H1 (cell line): Measurements from ENCODE around the gene MPZL3. TPM values are rescaled to one million over a fixed set of nuclear protein-coding genes. Genes with fewer than 3 reads are reported as not detected.

ENCODE experiments used
- CTCF ChIA-PET: fragments of 300-600 bp; sonication (Branson Sonifier 250); formaldehyde crosslinking; loops from one replicate; lab custom pipeline; 2021; ENCODE audit not compliant: partially characterized antibody; lab: Charles Lee
- POLR2A ChIA-PET: fragments of 300-600 bp; sonication (Branson Sonifier 250); formaldehyde crosslinking; loops from one replicate; lab custom pipeline; 2021; ENCODE audit warnings: inconsistent platforms; ENCODE audit not compliant: partially characterized antibody; lab: Charles Lee
- DNase-seq, 2 experiments: peaks; one replicate each; pipeline versions ENCODE4 v3.0.0 to v3.0.0-alpha.2; 2010 to 2022; ENCODE audit warnings: low spot score in 2 of 2, low read depth in 1 of 2, mixed read lengths in 1 of 2
- FAIRE-seq: peaks from 2 replicates; lab custom pipeline; 2011; peaks lifted over from hg19 to GRCh38; lab: Jason Lieb, UNC
- H2AFZ ChIP-seq: 2 replicates; pipeline ENCODE4 v1.8.1; 2012; ENCODE audit warnings: low read length, inconsistent platforms
- H2AK5ac ChIP-seq: 2 replicates; pipeline ENCODE4 v1.6.1; 2013; ENCODE audit warnings: low read depth, low read length
- H2BK120ac ChIP-seq: replicated peaks from 2 replicates; pipeline ENCODE3; 2013; ENCODE audit warnings: low read depth, low read length, inconsistent platforms
- H2BK12ac ChIP-seq: 2 replicates; pipeline ENCODE4 v1.6.1; 2013; ENCODE audit warnings: low read depth, low read length
- H2BK15ac ChIP-seq: 2 replicates; pipeline ENCODE4 v1.6.1; 2013; ENCODE audit warnings: low read length
- H2BK20ac ChIP-seq: 2 replicates; pipeline ENCODE4 v1.6.1; 2013; ENCODE audit warnings: low read length
- H2BK5ac ChIP-seq: 2 replicates; pipeline ENCODE4 v1.6.1; 2013; ENCODE audit warnings: low read depth, low read length
- H3K14ac ChIP-seq: 2 replicates; pipeline ENCODE4 v1.6.1; 2013; ENCODE audit warnings: inconsistent platforms; ENCODE audit not compliant: insufficient read length
- H3K18ac ChIP-seq: 2 replicates; pipeline ENCODE4 v1.6.1; 2013; ENCODE audit warnings: low read length; ENCODE audit errors: extremely low read depth
- H3K23ac ChIP-seq: 2 replicates; pipeline ENCODE4 v1.6.1; 2013; ENCODE audit warnings: inconsistent platforms; ENCODE audit not compliant: insufficient read length
- H3K23me2 ChIP-seq: 2 replicates; pipeline ENCODE4 v1.6.1; 2013; ENCODE audit warnings: low read depth, low read length
- H3K27ac ChIP-seq: 2 replicates; pipeline ENCODE4 v1.6.1; 2011; ENCODE audit warnings: low read depth, low read length, inconsistent platforms
- H3K27me3 ChIP-seq, 4 experiments: replicated peaks in 1 of 4; 1 replicate in 1 of 4; 2 replicates in 3 of 4; pipeline versions ENCODE4 v1.6.1 to v1.8.1; 2011 to 2013; ENCODE audit warnings: low read length in 3 of 4, mild to moderate bottlenecking in 3 of 4, inconsistent platforms in 2 of 4, mixed read lengths in 2 of 4, moderate library complexity in 1 of 4; ENCODE audit not compliant: control insufficient read depth in 3 of 4, insufficient read depth in 3 of 4; ENCODE audit errors: extremely low read depth in 1 of 4
- H3K36me3 ChIP-seq, 4 experiments: 2 replicates each; pipeline versions ENCODE4 v1.6.1 to v1.8.1; 2011 to 2013; ENCODE audit warnings: mild to moderate bottlenecking in 4 of 4, low read length in 3 of 4, moderate library complexity in 2 of 4, control low read depth in 1 of 4, inconsistent platforms in 1 of 4; ENCODE audit not compliant: insufficient read depth in 4 of 4, control insufficient read depth in 2 of 4
- H3K4ac ChIP-seq: replicated peaks from 2 replicates; pipeline ENCODE3; 2013; ENCODE audit warnings: low read length, low read depth, mixed read lengths, inconsistent platforms; ENCODE audit not compliant: insufficient read length
- H3K4me1 ChIP-seq, 4 experiments: replicated peaks in 1 of 4; 1 replicate in 1 of 4; 2 replicates in 3 of 4; pipeline versions ENCODE4 v1.6.1 to v1.8.1; 2011 to 2013; ENCODE audit warnings: low read length in 3 of 4, inconsistent platforms in 2 of 4, mixed read lengths in 1 of 4; ENCODE audit not compliant: insufficient read depth in 4 of 4, control insufficient read depth in 3 of 4
- H3K4me2 ChIP-seq, 2 experiments: 2 replicates each; pipeline versions ENCODE4 v1.6.1 to v1.8.1; 2011 to 2013; ENCODE audit warnings: low read depth in 2 of 2, low read length in 2 of 2, control low read depth in 1 of 2, inconsistent platforms in 1 of 2, mild to moderate bottlenecking in 1 of 2; ENCODE audit not compliant: insufficient read depth in 1 of 2
- H3K4me3 ChIP-seq, 4 experiments: fragments of 200-600, 300-600 bp in 1 of 4; sonication (generic), shearing (Covaris generic), sonication (Bioruptor Twin) in 1 of 4; 2 replicates each; pipeline versions ENCODE4 v1.5.1 to v1.8.1; 2011 to 2016; ENCODE audit warnings: low read length in 4 of 4, low read depth in 3 of 4, control low read depth in 2 of 4, inconsistent platforms in 2 of 4, mild to moderate bottlenecking in 2 of 4, mixed read lengths in 1 of 4, moderate library complexity in 1 of 4; ENCODE audit not compliant: insufficient read depth in 2 of 4; ENCODE audit errors: extremely low read depth in 1 of 4
- H3K56ac ChIP-seq: replicated peaks from 2 replicates; pipeline ENCODE3; 2013; ENCODE audit warnings: low read depth, mild to moderate bottlenecking, mixed read lengths, low read length, inconsistent platforms; ENCODE audit not compliant: insufficient read length
- H3K79me1 ChIP-seq: 2 replicates; pipeline ENCODE4 v1.6.1; 2013; ENCODE audit warnings: low read depth, low read length, control low read depth
- H3K79me2 ChIP-seq, 2 experiments: 2 replicates each; pipeline versions ENCODE4 v1.6.1 to v1.8.1; 2012 to 2013; ENCODE audit warnings: low read length in 2 of 2, mild to moderate bottlenecking in 2 of 2, inconsistent platforms in 1 of 2; ENCODE audit not compliant: insufficient read depth in 2 of 2, control insufficient read depth in 1 of 2
- H3K9ac ChIP-seq, 4 experiments: replicated peaks in 1 of 4; 1 replicate in 1 of 4; 2 replicates in 3 of 4; pipeline versions ENCODE4 v1.6.1 to v1.8.1; 2011 to 2013; ENCODE audit warnings: low read depth in 3 of 4, low read length in 3 of 4, control low read depth in 2 of 4, mild to moderate bottlenecking in 2 of 4, moderate library complexity in 2 of 4, inconsistent platforms in 1 of 4; ENCODE audit errors: extremely low read depth in 1 of 4
- H3K9me3 ChIP-seq, 2 experiments: 2 replicates each; pipeline versions ENCODE4 v1.6.1 to v1.8.1; 2012 to 2013; ENCODE audit warnings: mild to moderate bottlenecking in 2 of 2, moderate library complexity in 2 of 2, control low read depth in 1 of 2, inconsistent platforms in 1 of 2, low read depth in 1 of 2, low read length in 1 of 2, mixed read lengths in 1 of 2; ENCODE audit not compliant: insufficient read depth in 2 of 2
- H4K20me1 ChIP-seq, 2 experiments: replicated peaks in 1 of 2; 2 replicates each; pipeline versions ENCODE3 to v1.8.1; 2011 to 2013; ENCODE audit warnings: inconsistent platforms in 2 of 2, low read length in 2 of 2, mild to moderate bottlenecking in 1 of 2; ENCODE audit not compliant: insufficient read depth in 2 of 2, control insufficient read depth in 1 of 2
- H4K5ac ChIP-seq: 2 replicates; pipeline ENCODE4 v1.6.1; 2013; ENCODE audit warnings: low read length, low read depth, mixed read lengths, inconsistent platforms; ENCODE audit not compliant: insufficient read length
- H4K8ac ChIP-seq: 2 replicates; pipeline ENCODE4 v1.8.0; 2013; ENCODE audit warnings: mild to moderate bottlenecking, moderate library complexity, low read length, inconsistent platforms; ENCODE audit not compliant: insufficient read depth; ENCODE audit errors: extremely low read depth
- H4K91ac ChIP-seq: replicated peaks from 2 replicates; pipeline ENCODE3; 2013; ENCODE audit warnings: low read length, mixed read lengths, inconsistent platforms; ENCODE audit not compliant: insufficient read length
- ASH2L ChIP-seq: fragments of 200-600, 300-600 bp; sonication (generic); IDR thresholded peaks from one replicate; pipeline ENCODE4 v1.7.1; 2017; ENCODE audit warnings: low read length
- CBX5 ChIP-seq: fragments of 300-800, 300-1000 bp; sonication (generic); IDR thresholded peaks from 2 replicates; pipeline ENCODE4 v1.7.1; 2016; ENCODE audit warnings: antibody characterized with exemption, low read length, low read depth
- CHD1 ChIP-seq: IDR thresholded peaks from 2 replicates; pipeline ENCODE4 v1.6.1; 2012; ENCODE audit warnings: low read depth, low read length, improper control_type of control experiment
- GTF2F1 ChIP-seq: IDR thresholded peaks from 2 replicates; pipeline ENCODE4 v1.6.1; 2012; ENCODE audit warnings: low read depth, low read length, improper control_type of control experiment, borderline replicate concordance
- NANOG ChIP-seq: IDR thresholded peaks from 2 replicates; pipeline ENCODE4 v1.6.1; 2011; ENCODE audit warnings: low read length, low read depth, mild to moderate bottlenecking, inconsistent platforms; ENCODE audit not compliant: insufficient read depth, poor library complexity, severe bottlenecking
- PHF8 ChIP-seq: fragments of 200-600 bp; sonication (generic); conservative IDR thresholded peaks from 2 replicates; pipeline ENCODE4 v1.7.1; 2012; ENCODE audit warnings: low read depth, mild to moderate bottlenecking, inconsistent platforms, low read length, moderate library complexity
- POLR2AphosphoS5 ChIP-seq: IDR thresholded peaks from 2 replicates; pipeline ENCODE4 v1.6.1; 2011; ENCODE audit warnings: low read depth, low read length
- TCF12 ChIP-seq: IDR thresholded peaks from 2 replicates; pipeline ENCODE4 v1.6.1; 2011; ENCODE audit warnings: low read depth, mild to moderate bottlenecking, low read length
- YY1 ChIP-seq: IDR thresholded peaks from 2 replicates; pipeline ENCODE4 v1.6.1; 2011; ENCODE audit warnings: low read depth, mild to moderate bottlenecking, low read length
- ZNF274 ChIP-seq: IDR thresholded peaks from 2 replicates; pipeline ENCODE4 v1.7.0; 2012; ENCODE audit warnings: low read length, borderline replicate concordance; ENCODE audit errors: extremely low read depth
- WGBS, 2 experiments: shearing (Covaris generic) in 1 of 2; methylation state at CpG; one replicate each; pipeline versions ENCODE4 v1.1.6 to v1.1.7; 2013 to 2015; ENCODE audit warnings: low lambda C conversion rate in 2 of 2, mixed read lengths in 2 of 2, inconsistent platforms in 1 of 2, low coverage in 1 of 2, missing lambda C conversion rate in 1 of 2; ENCODE audit not compliant: insufficient replicate concordance in 2 of 2, insufficient coverage in 1 of 2, insufficient read length in 1 of 2; ENCODE audit errors: extremely low coverage in 1 of 2, missing lambda C conversion rate in 1 of 2; 5-methylcytosine and 5-hydroxymethylcytosine counted together
- polyA plus RNA-seq, 7 experiments: library from polyadenylated mRNA; depleted of rRNA in 3 of 7; stranded (reverse) in 5 of 7; unstranded in 2 of 7; fragments of >200 nt in 5 of 7; fragments of 200-250 nt in 2 of 7; gene quantifications; 1 replicate in 5 of 7; 2 replicates in 1 of 7; 4 replicates in 1 of 7; pipeline versions ENCODE4 v1.2.1 to v1.2.3, GENCODE V29; 2011 to 2013; ENCODE audit warnings: missing spikeins in 2 of 7, mixed read lengths in 2 of 7
- total RNA-seq: library from RNA; stranded (reverse); fragmentation: NEBNext Ultra II Directional; extraction: Animal tissue kit (Norgen Biotek cat#: 25700); gene quantifications from 2 replicates; pipeline ENCODE4 v1.2.1, GENCODE V29; 2021
- TF ChIP-seq, protein P1 (sequence below), 3 experiments: IDR thresholded peaks; 1 replicate in 2 of 3; 2 replicates in 1 of 3; pipeline versions ENCODE4 v1.5.1 to v1.6.1; 2011; ENCODE audit warnings: low read length in 3 of 3, mild to moderate bottlenecking in 3 of 3, inconsistent platforms in 2 of 3, low read depth in 1 of 3, moderate library complexity in 1 of 3; ENCODE audit not compliant: insufficient read depth in 1 of 3; ENCODE audit errors: control extremely low read depth in 1 of 3
- TF ChIP-seq, protein P2 (sequence below): IDR thresholded peaks from 2 replicates; pipeline ENCODE4 v1.6.1; 2012; ENCODE audit warnings: inconsistent platforms

The MPZL3 gene
- total and polyA plus RNA-seq, 2 of the 8 experiments (the other 6 are each of a cell fraction or from before 2014, with no cell fraction given), result 1.1 to 3.9 TPM

DNA sequence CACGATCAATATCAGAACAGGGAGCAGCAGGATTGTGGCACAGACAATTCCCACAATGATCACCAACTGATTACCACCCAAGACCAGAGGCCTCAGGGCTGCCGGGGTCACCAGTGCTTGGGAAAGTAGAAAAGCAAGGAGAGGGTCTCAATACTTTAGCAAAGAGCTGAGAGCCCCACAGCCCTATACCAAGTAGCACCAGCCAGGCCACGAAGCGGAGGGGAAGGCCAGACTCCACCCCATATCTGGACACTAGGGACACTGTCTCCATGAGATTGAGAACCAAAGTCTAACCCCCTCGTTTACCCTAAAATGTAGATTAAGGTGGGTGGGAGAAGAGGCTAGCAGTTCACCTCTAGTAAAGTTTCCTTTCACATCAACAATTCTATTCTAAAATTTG lies 51.7 kb downstream of the MPZL3 start:
- Histone ChIP-seq H3K27ac (no peak overlapping the region), H3K27me3 (peaks cover 0 to 1% (median 0%) of the 10 kb centered on the region in 4 experiments; a peak in 1 of 7 replicates), H3K56ac (no peak overlapping the region), H4K5ac (no peak overlapping the region), H2AK5ac (no peak overlapping the region), H4K8ac (no peak overlapping the region), H3K23ac (no peak overlapping the region), H3K4ac (no peak overlapping the region), H3K36me3 (no peaks in the 10 kb centered on the region), H2AFZ (no peak overlapping the region), H4K91ac (no peak overlapping the region), H3K14ac (no peak overlapping the region), H3K4me1 (peaks cover 0 to 4% (median 2%) of the 10 kb centered on the region in 4 experiments; a peak in 4 of 7 replicates), H3K79me1 (no peaks in the 10 kb centered on the region), H3K9ac (no peak overlapping the region), H2BK120ac (no peak overlapping the region), H4K20me1 (no peaks in the 10 kb centered on the region), H2BK5ac (no peak overlapping the region), H3K4me2 (no peak overlapping the region), H3K4me3 (no peak overlapping the region), H2BK15ac (no peak overlapping the region), H3K23me2 (no peaks in the 10 kb centered on the region; the same call in 1 of the 2 replicates), H3K18ac (no peak overlapping the region), H2BK20ac (no peak overlapping the region), H3K79me2 (no peaks in the 10 kb centered on the region), H2BK12ac (no peak overlapping the region), H3K9me3 (no peaks in the 10 kb centered on the region)
- 92% methylated on average over 5 of the region's 5 CpGs; no CpG with 5 or more reads in 1 of the 2 experiments for WGBS, 2 experiments
- DNase-seq, result no peak
- POLR2A ChIA-PET, result no interaction called here
- FAIRE-seq, result no peak
- CTCF ChIA-PET, result interaction anchor here (3.3 kb wide), 1 partner anchor 10 kb away, joined by 38 read pairs; no protein-coding TSS in a partner anchor
- TF ChIP-seq, protein P1, sequence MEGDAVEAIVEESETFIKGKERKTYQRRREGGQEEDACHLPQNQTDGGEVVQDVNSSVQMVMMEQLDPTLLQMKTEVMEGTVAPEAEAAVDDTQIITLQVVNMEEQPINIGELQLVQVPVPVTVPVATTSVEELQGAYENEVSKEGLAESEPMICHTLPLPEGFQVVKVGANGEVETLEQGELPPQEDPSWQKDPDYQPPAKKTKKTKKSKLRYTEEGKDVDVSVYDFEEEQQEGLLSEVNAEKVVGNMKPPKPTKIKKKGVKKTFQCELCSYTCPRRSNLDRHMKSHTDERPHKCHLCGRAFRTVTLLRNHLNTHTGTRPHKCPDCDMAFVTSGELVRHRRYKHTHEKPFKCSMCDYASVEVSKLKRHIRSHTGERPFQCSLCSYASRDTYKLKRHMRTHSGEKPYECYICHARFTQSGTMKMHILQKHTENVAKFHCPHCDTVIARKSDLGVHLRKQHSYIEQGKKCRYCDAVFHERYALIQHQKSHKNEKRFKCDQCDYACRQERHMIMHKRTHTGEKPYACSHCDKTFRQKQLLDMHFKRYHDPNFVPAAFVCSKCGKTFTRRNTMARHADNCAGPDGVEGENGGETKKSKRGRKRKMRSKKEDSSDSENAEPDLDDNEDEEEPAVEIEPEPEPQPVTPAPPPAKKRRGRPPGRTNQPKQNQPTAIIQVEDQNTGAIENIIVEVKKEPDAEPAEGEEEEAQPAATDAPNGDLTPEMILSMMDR (IDR thresholded peaks at IDR 0.05; ENCODE audit: control extremely low read depth in 1 of 3, insufficient read depth in 1 of 3, low read depth in 1 of 3, low read length in 3 of 3), result no peak
- no peak for TF ChIP-seq POLR2AphosphoS5
- TF ChIP-seq YY1, result no peak
- no peak for TF ChIP-seq NANOG
- TF ChIP-seq GTF2F1, result no peak
- no peak for TF ChIP-seq CHD1
- TF ChIP-seq TCF12, result no peak
- TF ChIP-seq, protein P2, sequence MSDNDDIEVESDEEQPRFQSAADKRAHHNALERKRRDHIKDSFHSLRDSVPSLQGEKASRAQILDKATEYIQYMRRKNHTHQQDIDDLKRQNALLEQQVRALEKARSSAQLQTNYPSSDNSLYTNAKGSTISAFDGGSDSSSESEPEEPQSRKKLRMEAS, result no peak
- no peak for TF ChIP-seq PHF8
- TF ChIP-seq CBX5, result no peak
- no peak for TF ChIP-seq ASH2L
- TF ChIP-seq ZNF274, result no peak
